ENCODE measurements around the gene SNUPN.
"Not testable (repeated sequence)": the region's sequence is repeated elsewhere in the genome, so short reads cannot be mapped to it uniquely, and the experiment has no call there.

Gene SNUPN

GRCh38 chr15:75583701-75584100, 41.8 kb downstream of the SNUPN start:
- DNase-seq (ENCODE audit: low read depth, low spot score), result no peak

GRCh38 chr15:75582943-75583342, 42.6 kb downstream of the SNUPN start:
- DNase-seq (ENCODE audit: low read depth, low spot score), result not testable (repeated sequence)

- peak; percentile 61 for DNase-seq (ENCODE audit: low read depth, low spot score)
Measured at GRCh38 chr15:75578948-75579920, 46.3 kb downstream of the SNUPN start, which contains the start of gene PTPN9. Gene PTPN9, minus strand, starts transcription at chr15:75579315. Its CDS starts 539 bp downstream, at chr15:75578776.

GRCh38 chr15:75578173-75578947, 47.2 kb downstream of the SNUPN start:
- no peak for DNase-seq (ENCODE audit: low read depth, low spot score)

- no peak for DNase-seq (ENCODE audit: low read depth, low spot score)
Measured at GRCh38 chr15:75577401-75578172, 47.9 kb downstream of the SNUPN start.

- no peak for DNase-seq (ENCODE audit: low read depth, low spot score)
Measured at GRCh38 chr15:75573648-75574384, 51.7 kb downstream of the SNUPN start.

GRCh38 chr15:75570126-75570845, 55.2 kb downstream of the SNUPN start:
- no peak for DNase-seq (ENCODE audit: low read depth, low spot score)

- DNase-seq (ENCODE audit: low read depth, low spot score), result no peak
Measured at GRCh38 chr15:75565062-75565970, 60.2 kb downstream of the SNUPN start.

GRCh38 chr15:75561888-75562287, 63.6 kb downstream of the SNUPN start:
- DNase-seq (ENCODE audit: low read depth, low spot score), result no peak

- not testable (repeated sequence) for DNase-seq (ENCODE audit: low read depth, low spot score)
Measured at GRCh38 chr15:75559360-75559759, 66.2 kb downstream of the SNUPN start.

- DNase-seq (ENCODE audit: low read depth, low spot score), result not testable (repeated sequence)
Measured at GRCh38 chr15:75558955-75559354, 66.6 kb downstream of the SNUPN start.

GRCh38 chr15:75554717-75555116, 70.8 kb downstream of the SNUPN start:
- DNase-seq (ENCODE audit: low read depth, low spot score), result no peak

GRCh38 chr15:75553659-75554058, 71.9 kb downstream of the SNUPN start:
- DNase-seq (ENCODE audit: low read depth, low spot score), result no peak

- DNase-seq (ENCODE audit: low read depth, low spot score), result no peak
Measured at GRCh38 chr15:75551091-75551490, 74.4 kb downstream of the SNUPN start.

Data from activated CD4-positive, CD25-positive, alpha-beta regulatory T cell treated with anti-CD3 and anti-CD28 coated beads, Interleukin-2, amount 50 U/mL, for 16 hours (primary cell).